MCF 10A (cell line): ENCODE measurements around the gene PSME3IP1. TPM values are rescaled to one million over a fixed set of nuclear protein-coding genes. Genes with fewer than 3 reads are reported as not detected.

Experiments used
- BruUV-seq: library from RNA; stranded (reverse); fragments of 400-500 nt; replicated peaks from 2 replicates; lab custom pipeline; 2021; lab: Mats Ljungman, UMichigan
- CTCF ChIA-PET: fragments of 300-600 bp; sonication (Branson Sonifier 250); formaldehyde crosslinking; extraction: SDS; loops from one replicate; lab custom pipeline; 2021; ENCODE audit warnings: antibody characterized with exemption, inconsistent platforms; lab: Yijun Ruan, JAX
- POLR2A ChIA-PET: fragments of 300-600, 350-650 bp; sonication (Branson Sonifier 250); formaldehyde crosslinking; extraction: SDS; loops from one replicate; lab custom pipeline; 2020; ENCODE audit warnings: antibody characterized with exemption, inconsistent platforms; lab: Yijun Ruan, JAX
- DNase-seq: peaks from one replicate; pipeline ENCODE4 v3.0.0-alpha.2; 2018; ENCODE audit not compliant: unreplicated experiment
- H3K27ac Mint-ChIP-seq: one replicate; pipeline ENCODE4 v1.8.0; 2022; ENCODE audit warnings: mild to moderate bottlenecking, low read depth, mixed read lengths; ENCODE audit not compliant: unreplicated experiment
- H3K27me3 Mint-ChIP-seq: one replicate; pipeline ENCODE4 v1.8.0; 2022; ENCODE audit warnings: mixed read lengths; ENCODE audit not compliant: insufficient read depth, unreplicated experiment
- H3K36me3 Mint-ChIP-seq: one replicate; pipeline ENCODE4 v1.8.0; 2022; ENCODE audit warnings: mild to moderate bottlenecking, moderate library complexity, mixed read lengths; ENCODE audit not compliant: insufficient read depth, unreplicated experiment
- H3K4me1 Mint-ChIP-seq: one replicate; pipeline ENCODE4 v1.8.0; 2022; ENCODE audit warnings: mixed read lengths; ENCODE audit not compliant: insufficient read depth, unreplicated experiment
- H3K4me3 Mint-ChIP-seq: one replicate; pipeline ENCODE4 v1.8.0; 2022; ENCODE audit warnings: mild to moderate bottlenecking, moderate library complexity, mixed read lengths; ENCODE audit not compliant: unreplicated experiment
- H3K9me3 Mint-ChIP-seq: one replicate; pipeline ENCODE4 v1.8.0; 2022; ENCODE audit warnings: mixed read lengths; ENCODE audit not compliant: unreplicated experiment
- intact Hi-C: fragments of 100-400 bp; cut with micrococcal nuclease; formaldehyde crosslinking; loops from 2 replicates; pipeline ENCODE4 v1.14.1; 2022
- total RNA-seq: library from RNA; stranded (reverse); gene quantifications from 2 replicates; pipeline ENCODE4 v1.2.3, GENCODE V29; 2022
- TF ChIP-seq, protein P1 (sequence below): fragments of 200-600 bp; IDR thresholded peaks from one replicate; pipeline ENCODE4 v1.8.0; 2022; ENCODE audit warnings: antibody characterized with exemption, mild to moderate bottlenecking; ENCODE audit not compliant: unreplicated experiment

The PSME3IP1 gene
- total RNA-seq, 1 experiment from 2014 or later: 107 TPM

DNA sequence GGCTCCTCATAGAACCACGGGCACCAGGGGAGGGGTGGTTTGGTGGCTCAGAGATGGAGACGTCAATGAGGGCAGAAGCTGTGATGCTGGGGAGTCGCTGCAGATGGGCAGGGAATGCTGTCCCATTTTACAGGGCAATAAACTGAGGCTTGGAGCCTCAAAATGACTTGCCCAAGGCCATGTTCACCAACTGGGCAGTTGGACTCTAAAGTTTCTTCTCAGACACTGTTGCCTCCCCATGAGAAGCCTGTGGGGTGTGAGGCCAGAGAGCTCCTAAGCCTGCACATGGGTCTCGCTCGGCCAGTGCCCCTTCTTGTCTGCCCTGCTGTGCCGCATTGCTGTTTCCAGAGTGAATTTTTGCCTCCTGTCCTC is 54.9 kb downstream of the PSME3IP1 start:
- POLR2A ChIA-PET: interaction anchor here (1.1 kb wide), 1 partner anchor 20 kb away, joined by 3 read pairs; no protein-coding TSS in a partner anchor
- DNase-seq: no peak
- BruUV-seq: no TSS peak
- CTCF ChIA-PET: interaction anchor here (0.6 kb wide), 2 partner anchors 19 to 342 kb away, joined by 3 to 5 read pairs; no protein-coding TSS in a partner anchor
- Mint-ChIP-seq H3K4me1 (no peaks in the 10 kb centered on the region), H3K27me3 (no peaks in the 10 kb centered on the region), H3K36me3 (no peaks in the 10 kb centered on the region), H3K27ac (no peak overlapping the region), H3K4me3 (no peak overlapping the region), H3K9me3 (no peaks in the 10 kb centered on the region)
- TF ChIP-seq, protein P1, sequence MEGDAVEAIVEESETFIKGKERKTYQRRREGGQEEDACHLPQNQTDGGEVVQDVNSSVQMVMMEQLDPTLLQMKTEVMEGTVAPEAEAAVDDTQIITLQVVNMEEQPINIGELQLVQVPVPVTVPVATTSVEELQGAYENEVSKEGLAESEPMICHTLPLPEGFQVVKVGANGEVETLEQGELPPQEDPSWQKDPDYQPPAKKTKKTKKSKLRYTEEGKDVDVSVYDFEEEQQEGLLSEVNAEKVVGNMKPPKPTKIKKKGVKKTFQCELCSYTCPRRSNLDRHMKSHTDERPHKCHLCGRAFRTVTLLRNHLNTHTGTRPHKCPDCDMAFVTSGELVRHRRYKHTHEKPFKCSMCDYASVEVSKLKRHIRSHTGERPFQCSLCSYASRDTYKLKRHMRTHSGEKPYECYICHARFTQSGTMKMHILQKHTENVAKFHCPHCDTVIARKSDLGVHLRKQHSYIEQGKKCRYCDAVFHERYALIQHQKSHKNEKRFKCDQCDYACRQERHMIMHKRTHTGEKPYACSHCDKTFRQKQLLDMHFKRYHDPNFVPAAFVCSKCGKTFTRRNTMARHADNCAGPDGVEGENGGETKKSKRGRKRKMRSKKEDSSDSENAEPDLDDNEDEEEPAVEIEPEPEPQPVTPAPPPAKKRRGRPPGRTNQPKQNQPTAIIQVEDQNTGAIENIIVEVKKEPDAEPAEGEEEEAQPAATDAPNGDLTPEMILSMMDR: no peak
- intact Hi-C loops: no loop called here

DNA sequence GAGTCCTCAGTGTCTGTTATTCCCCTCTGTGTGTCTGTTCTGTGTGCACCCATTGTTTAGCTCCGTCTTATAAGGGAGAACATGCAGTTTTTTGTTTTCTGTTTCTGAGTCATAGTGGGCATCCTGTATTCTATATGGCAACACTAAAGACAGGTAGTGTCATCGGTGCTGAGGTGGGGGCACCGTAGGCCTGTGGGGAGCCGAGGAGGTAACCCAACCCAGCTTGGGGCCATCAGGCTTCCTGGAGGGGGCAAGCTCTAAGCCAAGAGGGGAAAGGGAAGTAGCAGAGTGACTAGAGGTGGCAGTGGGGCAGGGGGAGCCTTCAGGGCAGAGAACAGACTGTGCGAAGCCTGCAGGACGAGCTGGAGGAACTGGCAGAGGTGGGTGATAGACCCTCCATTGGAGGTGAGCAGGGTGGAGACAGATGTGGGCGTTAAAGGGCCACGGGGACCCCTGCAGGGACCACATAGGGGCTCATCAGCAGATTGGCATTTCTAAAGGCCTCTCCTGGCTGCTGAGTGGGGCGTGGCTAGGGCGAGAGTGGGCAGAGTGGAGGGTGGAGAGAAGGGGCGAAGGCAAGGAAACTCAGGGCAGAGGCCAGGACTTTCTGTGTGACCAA is 57.0 kb downstream of the PSME3IP1 start:
- Mint-ChIP-seq H3K36me3 (no peaks in the 10 kb centered on the region), H3K9me3 (no peaks in the 10 kb centered on the region), H3K4me3 (no peak overlapping the region), H3K27ac (no peak overlapping the region), H3K27me3 (no peaks in the 10 kb centered on the region), H3K4me1 (no peaks in the 10 kb centered on the region)
- TF ChIP-seq, protein P1: no peak
- no peak for DNase-seq
- POLR2A ChIA-PET: interaction anchor here (1.4 kb wide), 1 partner anchor 36 kb away, joined by 3 read pairs; the partner anchor contains the start of gene CPNE2
- intact Hi-C loops: no loop called here
- CTCF ChIA-PET: interaction anchor here (1.2 kb wide), 1 partner anchor 289 kb away, joined by 4 read pairs; no protein-coding TSS in a partner anchor
- no TSS peak for BruUV-seq

DNA sequence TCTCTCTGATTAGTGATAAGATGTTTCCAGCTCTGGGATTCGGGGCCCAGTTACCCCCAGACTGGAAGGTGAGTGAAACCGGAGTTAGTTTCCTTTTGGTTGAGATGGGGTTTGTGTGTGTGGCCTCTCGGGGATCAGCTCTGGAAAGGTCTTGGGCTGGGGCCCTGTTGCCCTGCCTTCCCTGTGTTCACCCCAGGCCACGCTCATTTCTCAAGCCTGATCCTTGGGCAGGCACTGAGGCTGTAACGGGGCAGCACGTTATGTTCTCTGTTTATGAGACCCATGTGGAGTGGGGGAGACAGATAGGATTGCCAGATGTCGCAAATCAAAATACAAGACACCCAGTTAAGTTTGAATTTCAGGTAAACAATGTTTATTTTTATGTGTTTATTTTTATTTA is 58.0 kb downstream of the PSME3IP1 start:
- CTCF ChIA-PET: interaction anchor here (1.5 kb wide), 1 partner anchor 24 kb away, joined by 4 read pairs; no protein-coding TSS in a partner anchor
- H3K27ac Mint-ChIP-seq: no peak overlapping the region

More for the DNA sequence above, 58.0 kb downstream of the PSME3IP1 start:
- no peak for DNase-seq
- H3K27me3 Mint-ChIP-seq: no peaks in the 10 kb centered on the region
- no peaks in the 10 kb centered on the region for H3K36me3 Mint-ChIP-seq
- TF ChIP-seq, protein P1: no peak
- BruUV-seq: no TSS peak
- no peaks in the 10 kb centered on the region for H3K9me3 Mint-ChIP-seq
- H3K4me3 Mint-ChIP-seq: no peak overlapping the region
- POLR2A ChIA-PET: interaction anchor here (1.4 to 1.5 kb wide), 2 partner anchors 17 to 35 kb away, joined by 3 read pairs; partner anchors contain the start of gene CPNE2
- H3K4me1 Mint-ChIP-seq: no peaks in the 10 kb centered on the region
- intact Hi-C loops: no loop called here
